Measurements from ENCODE around the gene DIS3L2.

DNA sequence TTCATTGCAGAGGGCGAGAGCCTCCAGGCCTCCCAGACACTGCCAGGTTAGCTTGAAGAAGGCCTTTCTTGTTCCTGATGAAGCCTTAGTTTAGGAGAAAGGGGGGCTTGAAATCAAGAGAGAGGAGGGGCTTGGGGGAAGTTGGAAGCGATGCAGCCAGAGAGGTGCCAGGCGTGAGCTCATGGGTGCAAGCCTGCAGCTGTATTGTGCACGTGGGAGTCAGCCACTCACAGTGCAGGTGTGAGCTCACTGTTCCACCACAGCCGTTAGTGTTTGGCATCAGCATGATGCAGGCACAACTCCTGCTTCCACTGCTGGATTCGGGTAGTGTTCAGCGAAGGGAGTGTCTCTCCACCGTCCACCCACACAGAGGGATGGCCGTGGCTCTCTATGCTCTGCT lies 348.6 kb downstream of the DIS3L2 start:
- TF ChIP-seq, protein P1, sequence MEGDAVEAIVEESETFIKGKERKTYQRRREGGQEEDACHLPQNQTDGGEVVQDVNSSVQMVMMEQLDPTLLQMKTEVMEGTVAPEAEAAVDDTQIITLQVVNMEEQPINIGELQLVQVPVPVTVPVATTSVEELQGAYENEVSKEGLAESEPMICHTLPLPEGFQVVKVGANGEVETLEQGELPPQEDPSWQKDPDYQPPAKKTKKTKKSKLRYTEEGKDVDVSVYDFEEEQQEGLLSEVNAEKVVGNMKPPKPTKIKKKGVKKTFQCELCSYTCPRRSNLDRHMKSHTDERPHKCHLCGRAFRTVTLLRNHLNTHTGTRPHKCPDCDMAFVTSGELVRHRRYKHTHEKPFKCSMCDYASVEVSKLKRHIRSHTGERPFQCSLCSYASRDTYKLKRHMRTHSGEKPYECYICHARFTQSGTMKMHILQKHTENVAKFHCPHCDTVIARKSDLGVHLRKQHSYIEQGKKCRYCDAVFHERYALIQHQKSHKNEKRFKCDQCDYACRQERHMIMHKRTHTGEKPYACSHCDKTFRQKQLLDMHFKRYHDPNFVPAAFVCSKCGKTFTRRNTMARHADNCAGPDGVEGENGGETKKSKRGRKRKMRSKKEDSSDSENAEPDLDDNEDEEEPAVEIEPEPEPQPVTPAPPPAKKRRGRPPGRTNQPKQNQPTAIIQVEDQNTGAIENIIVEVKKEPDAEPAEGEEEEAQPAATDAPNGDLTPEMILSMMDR (IDR thresholded peaks at IDR 0.05) = no peak
- TF ChIP-seq POLR2A (IDR thresholded peaks at IDR 0.05) = no peak
- no peak for TF ChIP-seq POLR2AphosphoS5 (IDR thresholded peaks at IDR 0.05)
- no peak for TF ChIP-seq EP300 (IDR thresholded peaks at IDR 0.05)
